Myometrial cell (primary cell): Measurements from ENCODE around the gene PSME1. TPM values are rescaled to one million over a fixed set of nuclear protein-coding genes. Genes with fewer than 3 reads are reported as not detected.

Experiments
- total RNA-seq: library from RNA; depleted of rRNA; stranded (reverse); fragments of >200 nt; gene quantifications from 2 replicates; pipeline ENCODE4 v1.2.3, GENCODE V29; 2015

Gene PSME1
- total RNA-seq, result 181 and 193 TPM in 2 replicates

GRCh38 chr14:24135834-24136683, at the start of gene PSME1:
TSS of gene PSME1 (plus strand) at chr14:24136194. CDS start at chr14:24136263, 69 bp downstream.

GRCh38 chr14:24093901-24094840, 41.8 kb upstream of the PSME1 start, which contains the start of gene PCK2:
TSS of gene PCK2 (plus strand) at chr14:24094311. CDS start at chr14:24094406, 95 bp downstream.

GRCh38 chr14:24114532-24115421, 21.2 kb upstream of the PSME1 start, which contains the start of the genes DCAF11 and NRL:
TSS of gene DCAF11 (plus strand) at chr14:24114777. CDS start at chr14:24115595, 818 bp downstream.
TSS of gene NRL (minus strand) at chr14:24114949. CDS start at chr14:24082848, 32,101 bp downstream.

GRCh38 chr14:24130380-24130716, 5.6 kb upstream of the PSME1 start, which contains the start of gene FITM1:
TSS of gene FITM1 (plus strand) at chr14:24130659. CDS start at chr14:24131564, 905 bp downstream.

GRCh38 chr14:24141097-24141880, 5.3 kb downstream of the PSME1 start, which contains the start of gene EMC9:
TSS of gene EMC9 (minus strand) at chr14:24141591. CDS start at chr14:24141304, 287 bp downstream.

GRCh38 chr14:24146453-24146977, 10.5 kb downstream of the PSME1 start, which contains the start of gene PSME2:
TSS of gene PSME2 (minus strand) at chr14:24146610. CDS start at chr14:24146581, 29 bp downstream.

GRCh38 chr14:24146978-24147760, 11.2 kb downstream of the PSME1 start, which contains the start of gene RNF31:
TSS of gene RNF31 (plus strand) at chr14:24147498. CDS start at chr14:24147699, 201 bp downstream.

GRCh38 chr14:24160850-24161804, 25.1 kb downstream of the PSME1 start, which contains the start of gene IRF9:
TSS of gene IRF9 (plus strand) at chr14:24161265. CDS start at chr14:24162145, 880 bp downstream.

GRCh38 chr14:24171422-24172260, 35.6 kb downstream of the PSME1 start, which contains the start of gene REC8:
TSS of gene REC8 (plus strand) at chr14:24172080. CDS start at chr14:24172553, 473 bp downstream.

Other genes starting within 250 kb of the PSME1 start
- gene DHRS4, start 182.4 kb upstream of the PSME1 start, total RNA-seq, result 59.7 and 83.0 TPM in 2 replicates
- 22.5 and 25.9 TPM in 2 replicates for gene DHRS4L2, start 147.3 kb upstream of the PSME1 start, total RNA-seq
- not detected in 2 replicates for gene CARMIL3, start 84.2 kb upstream of the PSME1 start, total RNA-seq
- not detected in 2 replicates for gene CPNE6, start 64.6 kb upstream of the PSME1 start, total RNA-seq
- 44.0 and 79.9 TPM in 2 replicates for gene PCK2, start 41.9 kb upstream of the PSME1 start, total RNA-seq
- gene DCAF11, start 21.4 kb upstream of the PSME1 start, total RNA-seq, result 57.1 and 70.3 TPM in 2 replicates
- gene NRL, start 21.2 kb upstream of the PSME1 start, total RNA-seq, result under 0.01 and 0.29 TPM in 2 replicates
- gene FITM1, start 5.5 kb upstream of the PSME1 start, total RNA-seq, result not detected in 2 replicates
- 14.0 and 20.2 TPM in 2 replicates for gene EMC9, start 5.4 kb downstream of the PSME1 start, total RNA-seq
- 105 and 124 TPM in 2 replicates for gene PSME2, start 10.4 kb downstream of the PSME1 start, total RNA-seq
- gene RNF31, start 11.3 kb downstream of the PSME1 start, total RNA-seq, result 35.7 and 41.8 TPM in 2 replicates
- 66.8 and 80.4 TPM in 2 replicates for gene IRF9, start 25.1 kb downstream of the PSME1 start, total RNA-seq
- 20.0 and 44.7 TPM in 2 replicates for gene REC8, start 35.9 kb downstream of the PSME1 start, total RNA-seq
- 70.4 and 79.0 TPM in 2 replicates for gene IPO4, start 52.6 kb downstream of the PSME1 start, total RNA-seq
- gene TM9SF1, start 59.2 kb downstream of the PSME1 start, total RNA-seq, result 85.9 and 92.5 TPM in 2 replicates
- not detected in 2 replicates for gene TSSK4, start 69.5 kb downstream of the PSME1 start, total RNA-seq
- gene CHMP4A, start 77.3 kb downstream of the PSME1 start, total RNA-seq, result 28.0 and 40.8 TPM in 2 replicates
- gene MDP1, start 79.9 kb downstream of the PSME1 start, total RNA-seq, result 11.8 and 12.8 TPM in 2 replicates
- 229 and 231 TPM in 2 replicates for gene NEDD8, start 96.2 kb downstream of the PSME1 start, total RNA-seq
- 83.0 and 111 TPM in 2 replicates for gene GMPR2, start 96.7 kb downstream of the PSME1 start, total RNA-seq
- gene TINF2, start 106.4 kb downstream of the PSME1 start, total RNA-seq, result 48.6 and 95.1 TPM in 2 replicates
- gene TGM1, start 127.0 kb downstream of the PSME1 start, total RNA-seq, result 0.35 and 4.0 TPM in 2 replicates
- gene RABGGTA, start 135.4 kb downstream of the PSME1 start, total RNA-seq, result 33.1 and 65.2 TPM in 2 replicates
- gene DHRS1, start 163.6 kb downstream of the PSME1 start, total RNA-seq, result 15.3 and 21.3 TPM in 2 replicates
- 15.0 and 22.0 TPM in 2 replicates for gene NOP9, start 163.7 kb downstream of the PSME1 start, total RNA-seq
- gene CIDEB, start 171.8 kb downstream of the PSME1 start, total RNA-seq, result 1.4 and 2.3 TPM in 2 replicates
- gene LTB4R2, start 173.9 kb downstream of the PSME1 start, total RNA-seq, result 0.18 and 1.4 TPM in 2 replicates
- gene LTB4R, start 175.3 kb downstream of the PSME1 start, total RNA-seq, result under 0.01 and 0.71 TPM in 2 replicates
- gene ADCY4, start 198.9 kb downstream of the PSME1 start, total RNA-seq, result not detected in 2 replicates
- not detected in 2 replicates for gene RIPK3, start 203.8 kb downstream of the PSME1 start, total RNA-seq
- gene NFATC4, start 232.0 kb downstream of the PSME1 start, total RNA-seq, result 27.8 and 35.7 TPM in 2 replicates